AML-193 (cell line): ENCODE measurements around the gene DZANK1.
"Not testable (repeated sequence)": the region's sequence is repeated elsewhere in the genome, so short reads cannot be mapped to it uniquely, and the experiment has no call there.

Experiments
- DNase-seq, 2 experiments: peaks; one replicate each; lab custom pipeline; 2025; lab: John Stamatoyannopoulos, UW

Gene DZANK1

DNA sequence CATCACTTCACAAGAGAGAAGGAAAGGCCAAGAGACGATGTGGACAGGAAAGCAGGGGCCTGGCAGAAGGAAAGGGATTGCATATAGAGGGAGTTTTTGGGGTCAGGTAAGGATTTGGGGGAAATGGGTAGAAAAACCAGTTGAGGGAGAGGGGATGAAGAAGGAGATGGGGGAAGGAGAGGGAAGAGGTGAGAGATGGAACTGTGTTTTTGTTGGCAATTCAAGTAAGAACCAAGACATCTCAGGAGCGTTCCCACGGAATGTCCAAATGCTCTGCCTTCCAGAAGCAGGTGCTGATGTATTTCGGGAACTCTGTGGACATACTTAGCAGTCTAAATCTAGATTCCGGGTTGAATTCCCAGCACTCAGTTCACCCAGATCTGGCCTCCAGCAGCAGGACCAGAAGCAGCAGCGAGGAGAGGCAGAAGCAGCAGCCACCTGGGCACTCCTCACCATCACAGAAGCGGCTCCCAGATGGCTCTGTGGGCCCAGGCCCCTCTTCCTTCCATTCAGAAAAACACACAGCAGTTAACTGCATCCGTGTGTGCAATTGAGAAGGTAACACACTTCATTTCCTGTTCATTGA, 88.8 kb downstream of the DZANK1 start:
- no peak for DNase-seq

DNA sequence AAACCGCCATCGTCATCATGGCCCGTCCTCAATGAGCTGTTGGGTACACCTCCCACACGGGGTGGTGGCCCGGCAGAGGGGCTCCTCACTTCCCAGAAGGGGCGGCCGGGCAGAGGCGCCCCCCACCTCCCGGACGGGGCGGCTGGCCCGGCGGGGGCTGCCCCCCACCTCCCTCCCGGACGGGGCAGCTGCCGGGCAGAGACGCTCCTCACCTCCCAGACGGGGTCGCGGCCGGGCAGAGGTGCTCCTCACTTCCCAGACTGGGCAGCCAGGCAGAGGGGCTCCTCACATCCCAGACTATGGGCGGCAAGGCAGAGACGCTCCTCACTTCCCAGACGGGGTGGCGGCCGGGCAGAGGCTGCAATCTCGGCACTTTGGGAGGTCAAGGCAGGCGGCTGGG, 91.3 kb downstream of the DZANK1 start:
- not testable (repeated sequence) for DNase-seq

DNA sequence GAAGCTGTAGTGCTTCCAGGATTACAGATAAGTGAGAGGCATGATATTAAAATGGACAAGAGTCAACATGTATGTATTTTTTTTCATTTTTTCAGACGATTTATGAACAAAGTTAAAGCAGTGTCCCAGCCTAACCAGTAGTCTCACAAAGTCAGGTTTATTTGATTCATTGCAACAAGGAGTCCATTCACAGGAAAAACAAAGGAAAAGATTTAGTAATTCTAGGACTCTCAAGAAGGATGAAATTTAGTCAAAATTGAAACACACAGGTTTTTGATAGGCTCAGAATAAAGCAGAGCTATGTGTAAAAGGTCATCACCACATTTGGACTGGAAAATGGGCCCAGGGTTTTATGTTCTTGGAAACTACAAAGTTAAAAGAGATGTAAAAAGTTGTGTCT, 94.5 kb downstream of the DZANK1 start:
- DNase-seq: no peak

DNA sequence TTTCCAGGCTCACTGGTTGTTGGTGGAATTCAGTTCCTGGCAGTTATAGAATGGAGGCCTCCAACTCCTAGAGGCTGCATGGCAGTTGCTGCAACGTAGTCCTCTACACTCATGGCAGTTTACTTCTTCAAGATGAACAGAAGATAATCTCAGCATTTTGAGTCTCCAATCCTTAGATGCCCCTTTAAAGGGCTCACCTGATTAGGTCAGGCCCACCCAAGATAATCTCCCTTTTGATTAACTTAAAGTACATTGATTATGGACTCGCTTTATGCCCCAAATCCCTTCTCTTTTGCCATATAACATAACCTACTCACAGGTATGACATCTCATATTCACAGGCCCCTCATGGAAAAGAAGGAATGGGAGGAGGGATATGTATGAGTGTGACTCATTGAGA, 102.1 kb downstream of the DZANK1 start:
- no peak for DNase-seq

DNA sequence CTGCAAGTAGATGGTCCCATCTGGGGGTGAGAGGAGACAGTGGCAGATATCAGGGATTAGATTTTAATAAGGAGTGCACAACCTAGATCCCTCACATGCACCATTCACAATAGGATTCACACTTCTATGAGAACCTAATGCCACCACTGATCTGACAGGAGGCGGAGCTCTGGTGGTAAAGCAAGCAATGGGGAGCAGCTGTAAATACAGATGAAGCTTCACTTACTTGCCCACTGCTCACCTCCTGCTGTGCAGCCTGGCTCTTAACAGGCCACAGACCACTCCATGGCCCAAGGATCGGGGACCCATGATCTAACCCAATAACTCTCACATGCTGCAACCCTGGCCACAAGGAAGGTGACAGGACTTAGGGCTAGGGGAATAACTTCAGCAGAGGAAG, 103.1 kb downstream of the DZANK1 start:
- no peak for DNase-seq

DNA sequence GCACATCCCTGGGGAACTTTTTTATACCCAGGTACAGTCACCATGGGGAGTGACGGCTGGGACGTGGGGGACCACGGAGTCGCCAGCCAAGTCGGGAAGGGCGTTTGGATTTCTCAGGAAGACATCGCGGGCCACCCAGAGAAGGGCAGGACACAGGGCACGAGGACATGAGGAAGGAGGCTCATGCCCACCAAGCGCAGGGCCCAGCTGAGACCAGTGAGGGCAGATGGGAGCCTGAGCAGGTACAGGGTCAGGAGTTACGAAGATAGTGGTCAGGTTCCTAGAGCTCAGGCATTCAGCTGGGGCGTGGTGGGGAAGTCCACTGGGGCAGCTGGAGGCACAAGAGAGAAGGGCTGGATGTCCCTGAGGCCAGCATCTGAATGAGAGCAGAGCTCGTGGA, 103.9 kb downstream of the DZANK1 start:
- no peak for DNase-seq

DNA sequence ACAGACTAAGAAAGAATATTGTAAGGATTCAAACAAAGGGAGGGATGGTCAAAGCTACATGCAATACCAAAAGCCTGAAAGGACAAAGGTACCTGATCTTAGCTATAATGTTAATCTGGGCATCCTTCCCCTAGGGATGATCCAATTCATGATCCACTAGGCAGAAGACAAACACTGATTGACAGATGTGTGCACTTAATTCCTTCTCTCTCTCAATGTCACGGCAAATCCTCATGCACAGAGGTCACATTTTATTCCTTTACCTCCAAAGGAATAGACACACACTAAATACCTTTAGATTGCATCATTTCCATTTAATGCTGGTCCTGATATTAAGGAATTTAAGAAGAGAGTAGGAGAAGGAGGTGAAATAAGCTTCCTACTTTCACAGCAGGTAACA, 105.2 kb downstream of the DZANK1 start:
- no peak for DNase-seq

DNA sequence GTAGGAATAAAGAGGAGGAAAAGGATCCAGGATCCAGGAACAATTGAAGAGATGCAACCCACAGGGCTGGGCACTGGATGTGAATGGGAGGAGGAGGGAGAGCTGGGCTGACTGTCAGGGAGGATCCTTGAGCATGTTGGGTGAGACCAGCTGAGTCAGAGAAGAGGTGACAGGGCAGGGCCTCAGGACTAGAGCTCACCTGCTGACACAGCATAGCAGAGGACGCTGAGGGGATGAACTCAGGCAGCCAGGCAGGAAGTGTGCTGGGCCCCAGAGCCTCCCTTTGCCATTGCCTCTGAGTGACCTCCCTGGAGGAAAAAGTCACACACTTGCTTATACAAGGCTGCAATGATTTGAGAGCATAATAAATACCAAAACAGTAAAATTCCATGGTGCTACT, 106.2 kb downstream of the DZANK1 start:
- no peak for DNase-seq

DNA sequence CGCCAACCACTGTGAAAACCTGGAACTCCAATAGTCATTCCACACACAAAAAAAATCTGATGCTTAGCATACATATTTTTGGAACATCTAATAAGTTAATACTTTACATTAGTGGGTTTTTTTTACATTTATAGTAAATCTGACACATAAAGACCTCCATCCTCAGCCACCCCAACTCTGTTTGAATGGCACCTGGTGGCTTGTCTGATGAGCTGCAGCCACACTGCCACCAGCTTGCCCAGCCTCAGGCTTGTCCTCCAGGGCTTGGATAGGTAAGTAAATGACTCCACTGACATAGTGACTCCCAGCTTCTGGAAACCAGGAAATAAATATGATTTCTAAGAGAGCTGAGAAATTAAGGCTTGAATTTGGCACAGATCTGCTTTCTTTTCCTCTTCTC, 107.0 kb downstream of the DZANK1 start:
- DNase-seq: no peak

DNA sequence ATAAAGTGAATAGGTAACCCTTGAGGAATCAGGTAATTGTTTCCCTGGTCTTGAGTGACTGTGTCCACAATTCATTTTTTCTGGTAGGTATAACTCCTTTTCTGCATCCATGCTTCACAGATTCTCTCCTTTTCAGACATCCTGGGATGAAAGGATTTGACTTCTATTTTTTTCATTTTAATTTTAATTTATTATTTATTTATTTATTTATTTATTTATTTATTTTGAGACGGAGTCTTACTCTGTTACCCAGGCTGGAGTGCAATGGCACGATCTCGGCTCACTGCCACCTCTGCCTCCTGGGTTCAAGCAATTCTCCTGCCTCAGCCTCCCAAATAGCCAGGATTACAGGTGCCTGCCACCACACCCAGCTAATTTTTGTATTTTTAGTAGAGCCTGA, 117.1 kb downstream of the DZANK1 start:
- DNase-seq: not testable (repeated sequence)
